ENCODE results near the gene GPR156.

Gene GPR156

DNA sequence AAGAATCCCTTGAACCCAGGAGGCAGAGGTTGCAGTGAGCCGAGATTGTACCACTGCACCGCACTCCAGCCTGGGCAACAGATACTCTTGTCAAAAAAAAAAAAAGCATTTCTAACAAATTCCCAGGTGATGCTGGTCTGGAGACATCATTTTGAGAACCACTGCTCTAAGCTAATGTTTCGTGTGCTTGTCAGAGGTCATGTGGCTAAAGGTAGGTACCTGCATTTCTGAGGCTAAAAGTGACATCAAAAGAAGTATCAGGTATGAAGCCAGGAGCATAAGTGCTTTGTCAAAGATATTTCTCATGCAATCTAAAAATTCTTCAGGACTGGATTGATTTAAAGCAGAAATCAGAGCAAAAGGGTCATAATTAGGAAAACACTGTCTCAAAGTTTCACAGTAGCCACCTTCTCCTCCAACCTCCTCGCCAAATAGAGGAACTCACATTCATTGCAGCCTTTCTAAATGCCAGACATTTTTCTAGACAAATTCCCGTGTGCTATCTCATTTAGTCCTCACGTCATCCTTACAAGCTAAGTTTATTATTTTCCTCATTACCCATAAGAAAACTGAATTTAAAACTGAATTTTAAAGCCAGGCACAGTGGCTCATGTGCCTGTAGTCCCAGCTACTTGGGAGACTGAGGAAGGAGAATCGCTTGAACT, 165.0 kb downstream of the GPR156 start:
- ATAC-seq (no peak), DNase-seq (no peak)

Data from stimulated activated naive CD8-positive, alpha-beta T cell treated with anti-CD3 and anti-CD28 coated beads, Interleukin-15, Interleukin-2, amounts not matched to agents 100 U/mL and 50 U/mL, for 24 hours (primary cell).